ENCODE measurements around the gene WDR93. TPM values are rescaled to one million over a fixed set of nuclear protein-coding genes. Genes with fewer than 3 reads are reported as not detected.

The WDR93 gene
- total RNA-seq, 2 experiments from 2014 or later: 0.19 TPM; not detected in 1

DNA sequence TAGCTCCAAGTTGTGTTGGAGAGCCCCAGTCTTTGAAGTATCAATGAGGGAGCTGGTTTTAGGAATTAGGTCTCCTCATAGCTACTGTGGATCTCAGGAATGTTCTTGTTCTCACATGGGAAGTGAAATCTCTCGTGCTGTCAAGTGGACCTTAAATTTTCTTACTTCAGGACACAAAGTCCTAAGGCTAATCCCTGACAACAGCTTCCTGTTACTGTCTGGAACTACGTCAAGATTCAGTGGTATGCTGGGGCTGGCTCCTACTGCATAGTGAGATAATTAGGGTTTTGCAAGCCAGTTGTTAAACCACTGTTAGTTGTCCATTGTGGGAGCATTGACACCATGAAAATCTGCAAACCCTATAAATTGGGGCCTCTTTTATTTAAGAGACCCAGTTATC, 37.6 kb downstream of the WDR93 start:
- DNase-seq (ENCODE audit: low spot score): no peak
- H2AFZ ChIP-seq (ENCODE audit: low read length): no peak overlapping the region
- no peak overlapping the region for H3K4me2 ChIP-seq (ENCODE audit: low read length)
- H3K9me3 ChIP-seq (ENCODE audit: low read length): peaks cover 11% of the 10 kb centered on the region
- TF ChIP-seq CTCF (conservative IDR thresholded peaks at IDR 0.05; ENCODE audit: low read length): no peak
- H3K27ac ChIP-seq (ENCODE audit: low read depth, low read length, poor library complexity, severe bottlenecking): no peak overlapping the region
- CTCF ChIA-PET (ENCODE audit: unreplicated experiment): no interaction called here
- H3K4me1 ChIP-seq (ENCODE audit: insufficient read depth, low read length, poor library complexity, severe bottlenecking): no peaks in the 10 kb centered on the region
- no TSS peak for BruUV-seq (replicated peaks)
- H3K79me2 ChIP-seq (ENCODE audit: insufficient read depth, low read depth, low read length): no peaks in the 10 kb centered on the region
- H4K20me1 ChIP-seq (ENCODE audit: insufficient read depth, low read length): no peaks in the 10 kb centered on the region
- no peaks in the 10 kb centered on the region for H3K9me2 ChIP-seq (ENCODE audit: insufficient read depth, low read length)
- intact Hi-C loops (cut with micrococcal nuclease; ENCODE audit: unreplicated experiment): no loop called here
- no peak overlapping the region for H3K4me3 ChIP-seq (ENCODE audit: low read depth, low read length, poor library complexity, severe bottlenecking)
- POLR2A ChIA-PET: interaction anchor here (0.6 to 1.3 kb wide), 3 partner anchors 10 to 121 kb away, joined by 3 read pairs; no protein-coding TSS in a partner anchor
- no peaks in the 10 kb centered on the region for H3K36me3 ChIP-seq (ENCODE audit: insufficient read depth, low read length)

GRCh38 chr15:89731275-89731674, 40.7 kb downstream of the WDR93 start:
- ChIA-PET POLR2A (no interaction called here), CTCF (ENCODE audit: unreplicated experiment) (no interaction called here)
- no TSS peak for BruUV-seq (replicated peaks)

More at GRCh38 chr15:89731275-89731674, 40.7 kb downstream of the WDR93 start:
- DNase-seq (ENCODE audit: low spot score): no peak
- Histone ChIP-seq H3K9me3 (ENCODE audit: low read length) (no peaks in the 10 kb centered on the region), H3K9me2 (ENCODE audit: insufficient read depth, low read length) (no peaks in the 10 kb centered on the region), H3K27ac (ENCODE audit: low read depth, low read length, poor library complexity, severe bottlenecking) (no peak overlapping the region), H3K36me3 (ENCODE audit: insufficient read depth, low read length) (no peaks in the 10 kb centered on the region), H3K4me2 (ENCODE audit: low read length) (no peak overlapping the region), H3K4me1 (ENCODE audit: insufficient read depth, low read length, poor library complexity, severe bottlenecking) (no peaks in the 10 kb centered on the region), H4K20me1 (ENCODE audit: insufficient read depth, low read length) (no peaks in the 10 kb centered on the region), H2AFZ (ENCODE audit: low read length) (no peak overlapping the region), H3K79me2 (ENCODE audit: insufficient read depth, low read depth, low read length) (no peaks in the 10 kb centered on the region), H3K4me3 (ENCODE audit: low read depth, low read length, poor library complexity, severe bottlenecking) (no peak overlapping the region)
- intact Hi-C loops (cut with micrococcal nuclease; ENCODE audit: unreplicated experiment): no loop called here
- TF ChIP-seq EZH2phosphoT487 (IDR thresholded peaks at IDR 0.05; ENCODE audit: borderline replicate concordance, low read depth, low read length): no peak
- no peak for TF ChIP-seq CTCF (conservative IDR thresholded peaks at IDR 0.05; ENCODE audit: low read length)

Measured in OCI-LY7 (cell line).